Measurements from ENCODE around the gene STK24.

Gene STK24

DNA sequence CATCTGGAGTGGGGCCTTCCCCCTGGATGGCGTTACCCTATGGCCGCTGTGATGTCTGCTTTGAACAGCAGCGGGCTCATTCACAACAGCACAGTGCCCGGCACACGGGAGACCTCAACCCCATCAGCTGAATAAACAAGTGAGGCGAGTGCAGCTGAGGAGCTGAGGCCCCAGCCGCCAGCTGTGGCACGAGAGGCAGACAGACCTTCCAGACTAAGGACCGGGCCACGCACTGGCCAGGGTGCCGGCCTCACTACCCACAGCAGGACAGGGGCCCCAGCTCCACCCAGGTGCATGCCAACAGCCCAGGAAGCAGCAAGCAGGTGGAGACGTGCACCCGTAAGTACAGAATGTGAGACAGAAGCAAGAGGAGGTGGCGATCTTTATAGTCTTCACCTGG lies 39.6 kb downstream of the STK24 start:
- no peaks in the 10 kb centered on the region for H3K9me3 ChIP-seq (ENCODE audit: control insufficient read depth, low read depth, low read length)
- no peak overlapping the region for H3K27ac ChIP-seq (ENCODE audit: low read length)
- H3K4me1 ChIP-seq (ENCODE audit: control insufficient read depth, low read depth, low read length): peaks cover 5% of the 10 kb centered on the region
- no peaks in the 10 kb centered on the region for H3K27me3 ChIP-seq (ENCODE audit: control insufficient read depth, insufficient read depth, low read length)
- no peaks in the 10 kb centered on the region for H3K36me3 ChIP-seq (ENCODE audit: control insufficient read depth, low read depth, low read length)
- H3K4me3 ChIP-seq (ENCODE audit: low read length): no peak overlapping the region
- H3K9ac ChIP-seq (ENCODE audit: low read length): no peak overlapping the region

GRCh38 chr13:98536729-98537128 lies 40.2 kb downstream of the STK24 start:
- H3K27ac ChIP-seq (ENCODE audit: low read length): no peak overlapping the region
- no peaks in the 10 kb centered on the region for H3K27me3 ChIP-seq (ENCODE audit: control insufficient read depth, insufficient read depth, low read length)
- no peak overlapping the region for H3K9ac ChIP-seq (ENCODE audit: low read length)
- no peak overlapping the region for H3K4me3 ChIP-seq (ENCODE audit: low read length)
- H3K9me3 ChIP-seq (ENCODE audit: control insufficient read depth, low read depth, low read length): no peaks in the 10 kb centered on the region
- no peaks in the 10 kb centered on the region for H3K36me3 ChIP-seq (ENCODE audit: control insufficient read depth, low read depth, low read length)
- H3K4me1 ChIP-seq (ENCODE audit: control insufficient read depth, low read depth, low read length): peaks cover 4% of the 10 kb centered on the region

- Histone ChIP-seq H3K9me3 (ENCODE audit: control insufficient read depth, low read depth, low read length) (no peaks in the 10 kb centered on the region), H3K27me3 (ENCODE audit: control insufficient read depth, insufficient read depth, low read length) (no peaks in the 10 kb centered on the region), H3K4me1 (ENCODE audit: control insufficient read depth, low read depth, low read length) (no peaks in the 10 kb centered on the region), H3K36me3 (ENCODE audit: control insufficient read depth, low read depth, low read length) (no peaks in the 10 kb centered on the region), H3K4me3 (ENCODE audit: low read length) (no peak overlapping the region), H3K9ac (ENCODE audit: low read length) (no peak overlapping the region), H3K27ac (ENCODE audit: low read length) (no peak overlapping the region)
These were observed 41.2 kb downstream of the STK24 start for GRCh38 chr13:98535501-98536354.

GRCh38 chr13:98534821-98535220 lies 42.1 kb downstream of the STK24 start:
- no peak overlapping the region for H3K27ac ChIP-seq (ENCODE audit: low read length)
- H3K27me3 ChIP-seq (ENCODE audit: control insufficient read depth, insufficient read depth, low read length): no peaks in the 10 kb centered on the region
- H3K9ac ChIP-seq (ENCODE audit: low read length): no peak overlapping the region
- H3K4me1 ChIP-seq (ENCODE audit: control insufficient read depth, low read depth, low read length): no peaks in the 10 kb centered on the region
- no peaks in the 10 kb centered on the region for H3K36me3 ChIP-seq (ENCODE audit: control insufficient read depth, low read depth, low read length)
- H3K4me3 ChIP-seq (ENCODE audit: low read length): no peak overlapping the region
- no peaks in the 10 kb centered on the region for H3K9me3 ChIP-seq (ENCODE audit: control insufficient read depth, low read depth, low read length)

DNA sequence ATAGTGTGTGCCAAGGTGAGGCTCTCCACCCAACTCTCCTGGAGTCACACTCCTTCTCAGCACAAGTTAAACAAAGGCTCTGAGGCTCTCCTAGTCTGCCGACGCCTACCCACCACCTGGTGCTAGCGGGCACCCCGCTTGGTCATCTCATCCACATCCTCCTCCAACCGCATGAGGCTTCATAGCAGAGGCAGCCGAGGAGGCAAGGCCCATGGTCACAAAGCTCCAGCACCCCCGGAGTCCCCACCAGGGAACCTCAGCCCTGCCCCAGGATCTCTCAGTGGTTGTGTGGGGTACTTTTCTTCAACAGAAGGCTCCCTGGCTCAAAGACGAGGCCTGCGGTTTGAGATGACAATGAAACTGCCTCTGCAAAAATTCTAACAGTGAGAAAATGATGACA lies 43.0 kb downstream of the STK24 start:
- H3K9me3 ChIP-seq (ENCODE audit: control insufficient read depth, low read depth, low read length): no peaks in the 10 kb centered on the region
- no peaks in the 10 kb centered on the region for H3K27me3 ChIP-seq (ENCODE audit: control insufficient read depth, insufficient read depth, low read length)
- H3K4me3 ChIP-seq (ENCODE audit: low read length): no peak overlapping the region
- no peak overlapping the region for H3K9ac ChIP-seq (ENCODE audit: low read length)
- peaks cover 6% of the 10 kb centered on the region for H3K4me1 ChIP-seq (ENCODE audit: control insufficient read depth, low read depth, low read length)
- no peaks in the 10 kb centered on the region for H3K36me3 ChIP-seq (ENCODE audit: control insufficient read depth, low read depth, low read length)
- H3K27ac ChIP-seq (ENCODE audit: low read length): no peak overlapping the region

DNA sequence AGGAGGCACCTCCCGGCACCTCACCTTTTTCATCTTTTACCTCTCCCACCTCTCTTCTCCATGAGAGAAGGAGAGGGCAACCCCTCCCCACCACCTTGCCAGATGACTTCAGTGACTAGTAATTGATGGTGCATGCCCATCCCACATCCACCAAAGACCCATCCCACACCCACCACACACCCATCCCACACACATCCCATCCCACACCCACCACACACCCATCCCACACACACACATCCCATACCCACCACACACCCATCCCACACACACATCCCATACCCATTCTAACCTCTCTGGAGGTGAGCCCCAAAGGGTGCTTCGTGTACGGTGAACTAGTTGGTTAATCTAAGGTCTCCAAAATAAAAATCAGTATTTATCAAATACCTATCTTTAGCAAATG lies 44.7 kb downstream of the STK24 start:
- peaks cover 6% of the 10 kb centered on the region for H3K4me1 ChIP-seq (ENCODE audit: control insufficient read depth, low read depth, low read length)
- H3K36me3 ChIP-seq (ENCODE audit: control insufficient read depth, low read depth, low read length): no peaks in the 10 kb centered on the region
- no peak overlapping the region for H3K9ac ChIP-seq (ENCODE audit: low read length)
- H3K27ac ChIP-seq (ENCODE audit: low read length): no peak overlapping the region
- no peaks in the 10 kb centered on the region for H3K9me3 ChIP-seq (ENCODE audit: control insufficient read depth, low read depth, low read length)
- H3K27me3 ChIP-seq (ENCODE audit: control insufficient read depth, insufficient read depth, low read length): no peaks in the 10 kb centered on the region
- H3K4me3 ChIP-seq (ENCODE audit: low read length): no peak overlapping the region

DNA sequence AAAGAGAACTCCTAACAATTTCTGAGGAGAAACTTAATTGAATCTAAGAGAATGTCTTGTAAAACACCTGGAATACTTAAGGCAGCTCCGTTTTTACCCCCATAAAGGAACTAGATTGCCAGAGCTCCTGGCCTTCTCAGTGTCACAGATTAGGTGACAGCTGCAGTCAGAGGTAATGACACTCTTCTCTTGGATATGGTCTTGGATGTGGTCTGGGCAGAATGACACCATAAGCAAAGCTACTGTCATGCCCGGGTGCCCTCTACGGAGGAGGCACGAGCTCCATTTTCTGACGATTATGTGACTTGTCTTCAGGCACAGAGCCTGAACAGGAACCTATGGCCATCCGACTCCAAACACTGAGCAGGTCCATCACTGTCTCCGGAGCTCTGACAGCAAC lies 46.7 kb downstream of the STK24 start:
- Histone ChIP-seq H3K4me1 (ENCODE audit: control insufficient read depth, low read depth, low read length) (peaks cover 18% of the 10 kb centered on the region), H3K9ac (ENCODE audit: low read length) (no peak overlapping the region), H3K27me3 (ENCODE audit: control insufficient read depth, insufficient read depth, low read length) (no peaks in the 10 kb centered on the region), H3K4me3 (ENCODE audit: low read length) (no peak overlapping the region), H3K9me3 (ENCODE audit: control insufficient read depth, low read depth, low read length) (no peaks in the 10 kb centered on the region), H3K36me3 (ENCODE audit: control insufficient read depth, low read depth, low read length) (no peaks in the 10 kb centered on the region), H3K27ac (ENCODE audit: low read length) (no peak overlapping the region)

DNA sequence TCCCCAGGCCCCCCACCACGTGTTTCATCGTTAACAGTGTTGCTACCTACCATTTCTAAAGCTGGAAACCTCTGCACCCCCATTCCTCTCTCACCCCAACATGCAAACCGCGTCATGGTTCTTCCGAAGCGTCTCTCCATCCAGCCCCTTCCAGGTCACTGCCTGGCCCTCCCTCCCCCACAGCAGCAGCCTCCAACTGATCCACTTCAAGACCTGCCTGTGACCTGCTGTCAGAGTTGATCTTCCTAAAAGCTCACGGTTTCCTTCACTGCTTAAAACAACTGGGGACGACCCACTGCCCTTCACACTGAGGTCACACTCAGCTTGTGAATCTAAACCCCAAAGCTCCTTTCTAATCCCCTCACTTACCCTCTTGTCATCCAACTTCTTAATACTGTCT lies 47.7 kb downstream of the STK24 start:
- H3K9me3 ChIP-seq (ENCODE audit: control insufficient read depth, low read depth, low read length): no peaks in the 10 kb centered on the region
- H3K4me1 ChIP-seq (ENCODE audit: control insufficient read depth, low read depth, low read length): peaks cover 23% of the 10 kb centered on the region
- no peak overlapping the region for H3K4me3 ChIP-seq (ENCODE audit: low read length)
- H3K9ac ChIP-seq (ENCODE audit: low read length): no peak overlapping the region
- H3K36me3 ChIP-seq (ENCODE audit: control insufficient read depth, low read depth, low read length): no peaks in the 10 kb centered on the region
- no peak overlapping the region for H3K27ac ChIP-seq (ENCODE audit: low read length)
- H3K27me3 ChIP-seq (ENCODE audit: control insufficient read depth, insufficient read depth, low read length): no peaks in the 10 kb centered on the region

- H3K9me3 ChIP-seq (ENCODE audit: control insufficient read depth, low read depth, low read length): no peaks in the 10 kb centered on the region
- H3K9ac ChIP-seq (ENCODE audit: low read length): no peak overlapping the region
- peaks cover 23% of the 10 kb centered on the region for H3K4me1 ChIP-seq (ENCODE audit: control insufficient read depth, low read depth, low read length)
- H3K27ac ChIP-seq (ENCODE audit: low read length): no peak overlapping the region
- H3K27me3 ChIP-seq (ENCODE audit: control insufficient read depth, insufficient read depth, low read length): no peaks in the 10 kb centered on the region
- no peaks in the 10 kb centered on the region for H3K36me3 ChIP-seq (ENCODE audit: control insufficient read depth, low read depth, low read length)
- H3K4me3 ChIP-seq (ENCODE audit: low read length): no peak overlapping the region
These were observed 48.2 kb downstream of the STK24 start for GRCh38 chr13:98528663-98529064.

- Histone ChIP-seq H3K4me3 (ENCODE audit: low read length) (no peak overlapping the region), H3K9ac (ENCODE audit: low read length) (no peak overlapping the region), H3K36me3 (ENCODE audit: control insufficient read depth, low read depth, low read length) (no peaks in the 10 kb centered on the region), H3K27ac (ENCODE audit: low read length) (no peak overlapping the region), H3K9me3 (ENCODE audit: control insufficient read depth, low read depth, low read length) (no peaks in the 10 kb centered on the region), H3K27me3 (ENCODE audit: control insufficient read depth, insufficient read depth, low read length) (no peaks in the 10 kb centered on the region), H3K4me1 (ENCODE audit: control insufficient read depth, low read depth, low read length) (peaks cover 30% of the 10 kb centered on the region)
These were observed 49.4 kb downstream of the STK24 start for GRCh38 chr13:98527526-98527925.

GRCh38 chr13:98526182-98526512 lies 50.8 kb downstream of the STK24 start:
- Histone ChIP-seq H3K27ac (ENCODE audit: low read length) (no peak overlapping the region), H3K9me3 (ENCODE audit: control insufficient read depth, low read depth, low read length) (no peaks in the 10 kb centered on the region), H3K27me3 (ENCODE audit: control insufficient read depth, insufficient read depth, low read length) (no peaks in the 10 kb centered on the region), H3K4me1 (ENCODE audit: control insufficient read depth, low read depth, low read length) (peaks cover 41% of the 10 kb centered on the region), H3K4me3 (ENCODE audit: low read length) (no peak overlapping the region), H3K9ac (ENCODE audit: low read length) (no peak overlapping the region), H3K36me3 (ENCODE audit: control insufficient read depth, low read depth, low read length) (no peaks in the 10 kb centered on the region)

DNA sequence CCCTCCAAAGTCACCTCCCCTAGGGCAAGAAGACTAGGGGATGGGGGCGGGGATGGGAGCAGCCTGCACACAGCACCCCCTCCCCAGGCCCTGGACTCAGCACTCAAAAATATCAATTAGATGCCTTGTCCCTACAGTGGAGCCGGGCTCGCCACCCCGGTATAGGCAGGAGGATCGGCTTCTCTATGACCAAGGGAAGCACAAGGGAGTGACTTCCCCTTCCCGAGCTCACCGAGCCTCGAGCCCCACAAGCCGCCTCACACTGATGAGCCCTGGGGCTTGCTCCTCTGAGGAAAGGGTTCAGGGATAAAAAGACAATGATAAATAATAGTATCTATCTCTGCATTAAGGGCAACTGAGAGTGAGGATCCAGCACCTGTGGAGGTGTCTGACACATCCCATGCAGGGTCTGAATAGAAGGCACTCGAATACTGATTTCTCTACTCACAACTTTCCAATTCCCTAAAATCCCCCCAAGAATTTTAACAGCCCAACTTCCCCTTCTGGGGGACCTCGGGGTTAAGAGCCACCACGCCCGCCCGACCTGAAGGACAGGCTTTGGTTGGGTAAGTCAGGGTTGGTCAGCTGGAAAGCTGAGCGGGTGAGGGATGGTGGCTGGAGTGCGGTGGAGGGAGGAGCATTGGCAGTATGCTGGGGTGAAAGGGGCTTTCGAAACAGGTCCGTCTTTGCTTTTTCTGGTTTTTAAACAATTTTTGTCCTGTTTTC lies 51.3 kb downstream of the STK24 start:
- no peaks in the 10 kb centered on the region for H3K36me3 ChIP-seq (ENCODE audit: control insufficient read depth, low read depth, low read length)

More for the DNA sequence above, 51.3 kb downstream of the STK24 start:
- H3K27me3 ChIP-seq (ENCODE audit: control insufficient read depth, insufficient read depth, low read length): no peaks in the 10 kb centered on the region
- H3K27ac ChIP-seq (ENCODE audit: low read length): no peak overlapping the region
- peaks cover 46% of the 10 kb centered on the region for H3K4me1 ChIP-seq (ENCODE audit: control insufficient read depth, low read depth, low read length)
- H3K9me3 ChIP-seq (ENCODE audit: control insufficient read depth, low read depth, low read length): no peaks in the 10 kb centered on the region
- H3K9ac ChIP-seq (ENCODE audit: low read length): no peak overlapping the region
- H3K4me3 ChIP-seq (ENCODE audit: low read length): no peak overlapping the region

Measured in iPS-18a (cell line).